Measurements from ENCODE around the gene C3orf80.
A peak's percentile ranks its signal among the peaks of the same experiment; 100 is the strongest.

GRCh38 chr3:160224811-160225175 lies 429 bp upstream of the C3orf80 start:
- TF ChIP-seq CTCF (IDR thresholded peaks at IDR 0.05) (no peak), EZH2 (IDR thresholded peaks at IDR 0.05) (peak; percentile 85), EZH2phosphoT487 (IDR thresholded peaks at IDR 0.05) (no peak)

Measured in neural progenitor cell (in vitro differentiated cells).